Loucy (cell line): ENCODE data around the gene FREM1.

Experiments used
- CTCF ChIP-seq: fragments of 200-600 bp; sonication (generic); conservative IDR thresholded peaks from 2 replicates; pipeline ENCODE4 v1.5.1; 2014; ENCODE audit warnings: mild to moderate bottlenecking, antibody characterized with exemption, low read length
- EZH2phosphoT487 ChIP-seq: fragments of 200-600 bp; IDR thresholded peaks from 2 replicates; pipeline ENCODE4 v1.6.1; 2018; ENCODE audit warnings: antibody characterized with exemption, mild to moderate bottlenecking, moderate library complexity, borderline replicate concordance

GRCh38 chr9:14846871-14847311 lies 63.3 kb downstream of the FREM1 start:
- TF ChIP-seq CTCF (peak; percentile 97), EZH2phosphoT487 (no peak)
